GM21381 (cell line): ENCODE results near the gene SCN10A.

Experiments
- ATAC-seq: cut with Tn5 transposase; IDR thresholded peaks from one replicate; pipeline ENCODE4 v1.9.1; 2021; ENCODE audit warnings: mild to moderate bottlenecking, moderate library complexity; ENCODE audit not compliant: unreplicated experiment

Gene SCN10A

GRCh38 chr3:38816026-38816425 lies at the start of gene SCN10A:
SCN10A (minus strand) TSS chr3:38816217; CDS start chr3:38794010, 22,207 bp downstream.
- ATAC-seq: no peak

- no peak for ATAC-seq
Observed at GRCh38 chr3:38853011-38853410, 37.0 kb upstream of the SCN10A start.

- no peak for ATAC-seq
Observed at GRCh38 chr3:38843898-38844297, 27.9 kb upstream of the SCN10A start.

GRCh38 chr3:38842266-38842965 lies 26.4 kb upstream of the SCN10A start:
- no peak for ATAC-seq

- no peak for ATAC-seq
Observed at GRCh38 chr3:38840987-38841386, 25.0 kb upstream of the SCN10A start.

- no peak for ATAC-seq
Observed at GRCh38 chr3:38837358-38837757, 21.3 kb upstream of the SCN10A start.

GRCh38 chr3:38836561-38836960 lies 20.5 kb upstream of the SCN10A start:
- ATAC-seq: no peak

- ATAC-seq: no peak
Observed at GRCh38 chr3:38835939-38836338, 19.9 kb upstream of the SCN10A start.

GRCh38 chr3:38834717-38835116 lies 18.7 kb upstream of the SCN10A start:
- ATAC-seq: no peak

GRCh38 chr3:38834110-38834509 lies 18.1 kb upstream of the SCN10A start:
- ATAC-seq: no peak

- ATAC-seq: no peak
Observed at GRCh38 chr3:38829404-38829803, 13.4 kb upstream of the SCN10A start.

- no peak for ATAC-seq
Observed at GRCh38 chr3:38828681-38829080, 12.7 kb upstream of the SCN10A start.

- no peak for ATAC-seq
Observed at GRCh38 chr3:38827791-38828190, 11.8 kb upstream of the SCN10A start.

GRCh38 chr3:38826001-38826400 lies 10.0 kb upstream of the SCN10A start:
- ATAC-seq: no peak

- no peak for ATAC-seq
Observed at GRCh38 chr3:38824349-38824748, 8.3 kb upstream of the SCN10A start.

- no peak for ATAC-seq
Observed at GRCh38 chr3:38823722-38824121, 7.7 kb upstream of the SCN10A start.

- ATAC-seq: no peak
Observed at GRCh38 chr3:38823186-38823585, 7.2 kb upstream of the SCN10A start.

GRCh38 chr3:38811822-38812221 lies 4.2 kb downstream of the SCN10A start:
- ATAC-seq: no peak

- ATAC-seq: no peak
Observed at GRCh38 chr3:38805765-38806386, 10.1 kb downstream of the SCN10A start.

- ATAC-seq: no peak
Observed at GRCh38 chr3:38805004-38805403, 11.0 kb downstream of the SCN10A start.

- no peak for ATAC-seq
Observed at GRCh38 chr3:38800511-38800910, 15.5 kb downstream of the SCN10A start.

GRCh38 chr3:38793721-38794120 lies 22.3 kb downstream of the SCN10A start:
- ATAC-seq: no peak

GRCh38 chr3:38792983-38793382 lies 23.0 kb downstream of the SCN10A start:
- ATAC-seq: no peak
